ENCODE measurements around the gene APOLD1.
"Not testable (repeated sequence)": the region's sequence is repeated elsewhere in the genome, so short reads cannot be mapped to it uniquely, and the experiment has no call there.

The APOLD1 gene

DNA sequence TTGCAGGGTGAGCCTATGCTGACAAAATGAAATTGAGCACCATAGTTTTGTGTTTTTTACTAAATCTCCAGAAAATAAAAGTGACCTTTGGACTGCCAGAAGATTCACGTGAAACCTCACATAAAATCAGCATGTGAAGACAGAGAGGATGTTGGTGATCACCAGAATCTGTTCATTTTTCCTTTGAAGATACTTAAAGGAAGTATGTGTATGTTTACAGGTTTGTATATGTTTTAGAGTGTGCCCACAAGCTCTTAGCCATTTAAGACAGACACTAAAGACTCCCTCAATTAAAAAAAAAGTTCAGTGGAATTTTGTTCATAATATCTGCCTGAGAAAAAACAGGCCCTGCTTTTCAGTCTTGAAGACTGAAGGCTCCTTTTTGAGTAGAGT is 53.5 kb downstream of the APOLD1 start:
- DNase-seq (ENCODE audit: low read depth in 2 of 2), result no peak

DNA sequence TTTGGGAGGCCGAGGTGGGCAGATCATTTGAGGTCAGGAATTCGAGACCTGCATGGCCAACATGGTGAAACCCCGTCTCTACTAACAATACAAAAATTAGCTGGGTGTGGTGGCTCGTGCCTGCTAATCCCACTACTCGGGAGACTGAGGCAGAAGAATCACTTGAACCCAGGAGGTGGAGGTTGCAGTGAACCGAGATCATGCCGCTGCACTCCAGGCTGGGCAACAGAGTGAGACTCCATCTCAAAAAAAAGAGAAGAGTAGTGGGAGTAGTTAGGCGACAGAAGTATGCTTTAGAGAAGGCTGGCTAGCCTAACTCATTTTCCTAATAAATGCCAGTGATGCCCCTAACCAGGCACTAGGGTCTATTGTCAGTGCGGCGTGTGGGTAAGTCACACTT is 54.0 kb downstream of the APOLD1 start:
- DNase-seq (ENCODE audit: low read depth in 2 of 2), result not testable (repeated sequence)

DNA sequence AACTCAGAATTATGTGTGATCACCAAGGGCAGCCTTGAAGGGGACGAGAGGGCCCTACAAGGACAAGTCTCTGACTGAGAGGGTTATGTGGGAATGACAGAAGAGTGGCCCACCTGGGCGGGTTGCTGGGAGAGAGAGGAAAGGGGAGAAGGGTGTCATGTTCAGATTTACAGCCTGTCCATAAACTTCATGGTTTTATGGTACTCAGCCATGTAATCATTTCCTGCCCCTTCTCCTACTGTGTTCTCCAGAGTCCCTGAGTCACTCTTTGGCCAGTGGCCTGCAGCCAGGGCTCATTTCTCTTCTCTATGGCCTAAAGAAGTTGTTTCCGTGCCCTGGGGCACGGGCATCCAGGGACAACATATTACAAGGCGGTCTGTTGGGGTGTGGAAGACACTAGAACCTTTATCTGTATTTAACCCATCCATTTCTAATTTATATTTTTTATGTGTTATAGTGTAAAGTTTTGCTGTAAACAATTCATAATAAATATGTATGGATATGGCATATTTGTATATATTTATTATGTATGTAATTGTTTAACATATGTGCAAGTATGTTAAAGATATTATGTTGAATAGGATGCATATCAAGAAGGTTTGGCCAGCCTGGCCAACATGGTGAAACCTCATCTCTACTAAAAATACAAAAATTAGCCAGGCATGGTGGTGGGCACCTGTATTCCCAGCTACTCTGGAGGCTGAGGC is 54.6 kb downstream of the APOLD1 start:
- no peak for DNase-seq (ENCODE audit: low read depth in 2 of 2)

DNA sequence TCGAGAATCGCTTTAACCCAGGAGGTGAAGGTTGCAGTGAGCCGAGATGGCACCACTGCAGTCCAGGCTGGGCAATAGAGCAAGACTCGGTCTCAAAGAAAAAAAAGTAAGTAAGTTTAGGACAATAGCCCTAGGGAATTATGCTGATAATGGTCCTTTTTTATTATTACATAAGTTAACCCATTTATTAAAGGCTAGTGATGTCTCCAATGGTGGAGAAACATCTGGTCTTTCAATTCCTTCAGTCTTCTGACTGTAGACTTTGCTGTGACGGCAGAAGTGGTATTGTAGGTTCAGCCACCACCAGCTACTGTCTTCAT is 55.1 kb downstream of the APOLD1 start:
- no peak for DNase-seq (ENCODE audit: low read depth in 2 of 2)
